BJ (cell line): ENCODE data around the gene BIVM. TPM values are rescaled to one million over a fixed set of nuclear protein-coding genes. Genes with fewer than 3 reads are reported as not detected.
"Not testable (repeated sequence)": the region's sequence is repeated elsewhere in the genome, so short reads cannot be mapped to it uniquely, and the experiment has no call there.

Experiments
- CTCF ChIA-PET: fragments of 350-600 bp; formaldehyde crosslinking; extraction: SDS; loops from one replicate; lab custom pipeline; 2021; ENCODE audit warnings: antibody characterized with exemption, inconsistent platforms; lab: Yijun Ruan, JAX
- POLR2A ChIA-PET: fragments of 300-600 bp; sonication (Branson Sonifier 250); formaldehyde crosslinking; extraction: SDS; loops from one replicate; lab custom pipeline; 2021; ENCODE audit warnings: antibody characterized with exemption; lab: Charles Lee
- DNase-seq: peaks from one replicate; pipeline ENCODE4 v3.0.0-alpha.2; 2011; ENCODE audit warnings: low read depth
- H3K27me3 ChIP-seq: 2 replicates; pipeline ENCODE4 v1.6.0; 2011; ENCODE audit warnings: low read length; ENCODE audit not compliant: control insufficient read depth, insufficient read depth
- H3K36me3 ChIP-seq: 2 replicates; pipeline ENCODE4 v1.5.1; 2011; ENCODE audit warnings: low read length; ENCODE audit not compliant: control insufficient read depth, insufficient read depth
- H3K4me3 ChIP-seq: 2 replicates; pipeline ENCODE4 v1.5.1; 2011; ENCODE audit warnings: low read depth, mild to moderate bottlenecking, control low read depth, low read length
- CTCF ChIP-seq: IDR thresholded peaks from 2 replicates; pipeline ENCODE4 v1.5.1; 2011; ENCODE audit warnings: low read depth, mild to moderate bottlenecking, control low read depth, inconsistent platforms, low read length, moderate library complexity; ENCODE audit not compliant: insufficient read depth
- polyA plus RNA-seq: library from polyadenylated mRNA; depleted of rRNA; stranded (reverse); fragments of >200 nt; gene quantifications from 2 replicates; pipeline ENCODE4 v1.2.3, GENCODE V29; 2011

Gene BIVM
- polyA plus RNA-seq, 1 experiment, result 9.5 TPM

GRCh38 chr13:102776271-102776670 is 22.6 kb upstream of the BIVM start:
- TF ChIP-seq CTCF, result no peak
- DNase-seq, result no peak
- ChIA-PET CTCF (interaction anchor here (1.2 kb wide), 1 partner anchor 9 kb away, joined by 3 read pairs; no protein-coding TSS in a partner anchor), POLR2A (no interaction called here)
- Histone ChIP-seq H3K36me3 (no peaks in the 10 kb centered on the region), H3K4me3 (no peak overlapping the region), H3K27me3 (no peaks in the 10 kb centered on the region)

DNA sequence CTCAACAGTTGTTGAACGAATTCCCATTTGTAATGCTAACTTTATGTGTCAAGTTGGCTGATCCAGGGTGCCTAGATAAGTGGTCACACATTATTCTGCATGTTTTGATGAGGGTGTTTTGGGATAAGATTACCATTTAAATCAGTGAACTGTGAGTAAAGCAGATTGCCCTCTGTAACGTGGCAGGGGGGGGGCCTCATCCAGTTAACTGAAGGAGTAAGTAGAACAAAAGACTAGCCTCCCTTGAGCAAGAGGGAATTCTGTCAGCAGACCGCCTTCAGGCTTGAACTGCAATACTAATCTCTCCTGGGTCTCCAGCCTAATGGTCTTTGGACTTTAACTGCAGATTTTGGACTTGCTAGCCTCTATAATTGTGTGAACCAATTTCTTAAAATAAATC is 21.2 kb upstream of the BIVM start:
- no peak for TF ChIP-seq CTCF
- no peak for DNase-seq
- H3K36me3 ChIP-seq, result no peaks in the 10 kb centered on the region
- no peak overlapping the region for H3K4me3 ChIP-seq
- CTCF ChIA-PET, result no interaction called here
- no peaks in the 10 kb centered on the region for H3K27me3 ChIP-seq
- POLR2A ChIA-PET, result no interaction called here

DNA sequence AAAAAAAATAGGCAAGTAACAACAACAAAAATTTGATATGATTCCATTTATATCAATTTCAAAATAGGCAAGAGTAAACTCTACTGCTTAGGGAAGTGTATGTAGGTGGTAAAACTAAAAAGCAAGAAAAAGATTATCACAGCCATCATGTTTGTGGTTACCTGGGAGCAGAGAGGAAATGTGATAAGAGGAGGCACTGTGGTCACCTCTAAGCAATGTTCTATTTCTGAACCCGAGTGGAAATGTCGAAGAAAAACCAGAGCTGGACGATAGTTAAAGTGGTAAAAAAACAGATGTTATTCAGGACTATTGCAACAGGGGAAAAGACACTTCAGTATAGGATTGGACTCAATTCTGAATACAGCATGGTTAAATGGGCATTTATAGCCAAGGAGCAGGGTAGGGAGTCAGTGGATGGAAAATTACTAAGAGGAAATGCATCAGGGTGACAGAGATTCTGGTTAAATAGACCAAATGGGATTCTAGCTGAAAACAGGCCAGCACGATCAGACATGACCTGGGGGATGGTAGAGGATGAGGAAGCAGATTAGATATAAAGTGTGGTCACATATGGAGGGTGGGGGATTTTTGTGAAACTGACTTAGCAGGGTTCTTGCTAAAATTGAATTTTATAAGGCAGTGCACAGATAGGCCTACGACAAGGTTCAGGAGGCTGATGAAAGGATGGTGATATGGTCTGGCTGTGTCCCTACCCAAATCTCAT is 19.3 kb upstream of the BIVM start:
- H3K4me3 ChIP-seq, result no peak overlapping the region
- POLR2A ChIA-PET, result no interaction called here
- no peaks in the 10 kb centered on the region for H3K36me3 ChIP-seq
- CTCF ChIA-PET, result no interaction called here
- DNase-seq, result no peak
- TF ChIP-seq CTCF, result no peak
- H3K27me3 ChIP-seq, result no peaks in the 10 kb centered on the region

DNA sequence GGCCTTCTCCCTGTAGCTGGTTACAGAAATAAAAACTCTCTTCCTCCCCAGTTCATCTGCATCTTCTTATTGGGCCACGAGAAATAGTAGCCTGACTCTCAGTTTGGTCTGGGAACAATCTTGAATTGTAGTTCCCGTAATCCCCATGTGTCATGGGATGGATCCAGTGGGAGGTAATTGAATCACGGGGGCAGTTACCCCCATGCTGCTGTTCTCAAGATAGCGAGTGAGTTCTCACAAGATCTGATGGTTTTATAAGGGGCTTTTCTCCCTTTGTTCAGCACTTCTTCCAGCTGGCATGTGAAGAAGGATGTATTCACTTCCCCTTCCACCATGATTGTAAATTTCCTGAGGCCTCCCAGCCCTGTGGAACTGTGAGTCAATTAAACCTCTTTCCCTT is 18.3 kb upstream of the BIVM start:
- CTCF ChIA-PET, H3K36me3 ChIP-seq, DNase-seq, H3K27me3 ChIP-seq, H3K4me3 ChIP-seq, POLR2A ChIA-PET: not testable (repeated sequence)

DNA sequence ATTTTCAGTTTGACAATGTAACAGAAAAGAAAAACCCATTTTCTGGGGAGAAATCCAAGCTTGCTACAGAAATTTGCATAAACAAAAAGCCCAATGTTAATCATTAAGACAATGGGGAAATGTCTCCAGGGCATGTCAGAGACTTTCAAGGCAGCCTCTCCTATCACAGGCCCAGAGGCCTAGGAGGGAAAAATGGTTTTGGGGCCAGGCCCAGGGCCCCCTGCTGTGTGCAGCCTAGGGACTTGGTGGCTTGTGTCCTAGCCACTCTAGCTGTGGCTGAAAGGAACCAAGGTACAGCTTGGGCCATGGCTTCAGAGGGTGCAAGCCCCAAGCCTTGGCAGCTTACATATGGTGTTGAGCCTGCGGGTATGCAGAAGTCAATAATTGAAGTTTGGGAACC is 17.3 kb upstream of the BIVM start:
- ChIA-PET POLR2A (no interaction called here), CTCF (no interaction called here)

More for the DNA sequence above, 17.3 kb upstream of the BIVM start:
- TF ChIP-seq CTCF, result no peak
- DNase-seq, result no peak
- H3K27me3 ChIP-seq, result no peaks in the 10 kb centered on the region
- peaks cover 1% of the 10 kb centered on the region; the same call in 1 of the 2 replicates for H3K36me3 ChIP-seq
- H3K4me3 ChIP-seq, result no peak overlapping the region
